ENCODE measurements around the gene CLDN6. TPM values are rescaled to one million over a fixed set of nuclear protein-coding genes. Genes with fewer than 3 reads are reported as not detected.

Gene CLDN6
- total RNA-seq, 1 experiment from 2014 or later, result 0.21 TPM

- no peak for DNase-seq (ENCODE audit: low spot score)
- no TSS peak for BruUV-seq (replicated peaks)
- Histone ChIP-seq H3K4me1 (ENCODE audit: insufficient read depth, low read length, poor library complexity, severe bottlenecking) (peaks cover 5% of the 10 kb centered on the region), H3K9me3 (ENCODE audit: low read depth, low read length, poor library complexity, severe bottlenecking) (no peaks in the 10 kb centered on the region), H3K4me3 (ENCODE audit: low read depth, low read length, poor library complexity, severe bottlenecking) (no peak overlapping the region), H3K27me3 (replicated peaks; ENCODE audit: insufficient read depth, low read depth, low read length, poor library complexity) (no peaks in the 10 kb centered on the region), H3K36me3 (ENCODE audit: insufficient read depth, low read length, poor library complexity, severe bottlenecking) (no peaks in the 10 kb centered on the region), H3K27ac (ENCODE audit: low read depth, low read length, poor library complexity, severe bottlenecking) (no peak overlapping the region)
- intact Hi-C loops (cut with micrococcal nuclease; ENCODE audit: unreplicated experiment), result loop anchor here (5.0 kb wide), 1 partner anchor 67 kb away; no protein-coding TSS in a partner anchor
- ChIA-PET CTCF (interaction anchor here (1.0 kb wide), 1 partner anchor 34 kb away, joined by 3 read pairs; no protein-coding TSS in a partner anchor), POLR2A (ENCODE audit: low non-redundant PET) (no interaction called here)
- no peak for TF ChIP-seq EZH2 (IDR thresholded peaks at IDR 0.05; ENCODE audit: borderline replicate concordance, low read depth, low read length, poor library complexity, severe bottlenecking)
- TF ChIP-seq, protein P1, sequence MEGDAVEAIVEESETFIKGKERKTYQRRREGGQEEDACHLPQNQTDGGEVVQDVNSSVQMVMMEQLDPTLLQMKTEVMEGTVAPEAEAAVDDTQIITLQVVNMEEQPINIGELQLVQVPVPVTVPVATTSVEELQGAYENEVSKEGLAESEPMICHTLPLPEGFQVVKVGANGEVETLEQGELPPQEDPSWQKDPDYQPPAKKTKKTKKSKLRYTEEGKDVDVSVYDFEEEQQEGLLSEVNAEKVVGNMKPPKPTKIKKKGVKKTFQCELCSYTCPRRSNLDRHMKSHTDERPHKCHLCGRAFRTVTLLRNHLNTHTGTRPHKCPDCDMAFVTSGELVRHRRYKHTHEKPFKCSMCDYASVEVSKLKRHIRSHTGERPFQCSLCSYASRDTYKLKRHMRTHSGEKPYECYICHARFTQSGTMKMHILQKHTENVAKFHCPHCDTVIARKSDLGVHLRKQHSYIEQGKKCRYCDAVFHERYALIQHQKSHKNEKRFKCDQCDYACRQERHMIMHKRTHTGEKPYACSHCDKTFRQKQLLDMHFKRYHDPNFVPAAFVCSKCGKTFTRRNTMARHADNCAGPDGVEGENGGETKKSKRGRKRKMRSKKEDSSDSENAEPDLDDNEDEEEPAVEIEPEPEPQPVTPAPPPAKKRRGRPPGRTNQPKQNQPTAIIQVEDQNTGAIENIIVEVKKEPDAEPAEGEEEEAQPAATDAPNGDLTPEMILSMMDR (conservative IDR thresholded peaks at IDR 0.05; ENCODE audit: low read depth, low read length), result no peak
Measured at GRCh38 chr16:3060339-3061127, 42.5 kb upstream of the CLDN6 start.

DNA sequence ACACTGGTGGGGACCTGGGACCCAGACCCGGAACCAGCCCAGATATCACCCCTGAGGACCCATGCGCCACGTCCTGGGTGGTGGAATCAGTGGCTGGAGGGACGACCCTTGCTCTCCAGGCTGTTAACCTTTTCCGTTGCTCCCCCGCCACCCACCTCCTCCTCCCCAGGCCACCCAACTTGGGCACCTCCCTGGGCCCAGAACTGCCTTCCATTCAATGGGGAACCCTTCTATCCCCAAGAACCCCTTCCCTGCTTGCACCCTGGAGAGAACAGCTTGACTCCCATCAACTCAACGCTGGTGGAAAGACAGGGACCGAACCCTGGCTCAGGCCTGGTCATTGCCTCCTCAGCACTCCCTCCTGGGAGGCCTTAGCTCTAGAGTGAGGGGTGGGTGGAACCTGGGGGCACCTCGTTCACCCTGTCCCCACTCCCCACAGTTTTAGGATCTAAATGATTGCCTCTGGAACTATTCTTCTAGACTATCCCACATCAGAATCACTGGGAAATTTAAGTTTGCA is 41.8 kb upstream of the CLDN6 start:
- Histone ChIP-seq H3K4me1 (ENCODE audit: insufficient read depth, low read length, poor library complexity, severe bottlenecking) (peaks cover 5% of the 10 kb centered on the region), H3K27me3 (replicated peaks; ENCODE audit: insufficient read depth, low read depth, low read length, poor library complexity) (no peaks in the 10 kb centered on the region), H3K4me3 (ENCODE audit: low read depth, low read length, poor library complexity, severe bottlenecking) (peak overlapping the region; percentile 93), H3K9me3 (ENCODE audit: low read depth, low read length, poor library complexity, severe bottlenecking) (no peaks in the 10 kb centered on the region), H3K36me3 (ENCODE audit: insufficient read depth, low read length, poor library complexity, severe bottlenecking) (no peaks in the 10 kb centered on the region), H3K27ac (ENCODE audit: low read depth, low read length, poor library complexity, severe bottlenecking) (peak overlapping the region; percentile 88)
- no peak for TF ChIP-seq EZH2 (IDR thresholded peaks at IDR 0.05; ENCODE audit: borderline replicate concordance, low read depth, low read length, poor library complexity, severe bottlenecking)
- TF ChIP-seq, protein P1 (conservative IDR thresholded peaks at IDR 0.05; ENCODE audit: low read depth, low read length), result no peak
- ChIA-PET POLR2A (ENCODE audit: low non-redundant PET) (no interaction called here), CTCF (interaction anchor here (1.0 kb wide), 1 partner anchor 33 kb away, joined by 3 read pairs; no protein-coding TSS in a partner anchor)
- no TSS peak for BruUV-seq (replicated peaks)
- DNase-seq (ENCODE audit: low spot score), result no peak
- intact Hi-C loops (cut with micrococcal nuclease; ENCODE audit: unreplicated experiment), result loop anchor here (5.0 to 10.0 kb wide), 2 partner anchors 68 to 95 kb away; no protein-coding TSS in a partner anchor

- ChIA-PET POLR2A (ENCODE audit: low non-redundant PET) (no interaction called here), CTCF (interaction anchor here (0.6 to 1.0 kb wide), 5 partner anchors 27 to 70 kb away, joined by 3 to 10 read pairs (median 5); partner anchors contain the start of genes HCFC1R1 and THOC6)
- Histone ChIP-seq H3K4me1 (ENCODE audit: insufficient read depth, low read length, poor library complexity, severe bottlenecking) (peaks cover 5% of the 10 kb centered on the region), H3K27ac (ENCODE audit: low read depth, low read length, poor library complexity, severe bottlenecking) (peak overlapping the region; percentile 88), H3K36me3 (ENCODE audit: insufficient read depth, low read length, poor library complexity, severe bottlenecking) (no peaks in the 10 kb centered on the region), H3K9me3 (ENCODE audit: low read depth, low read length, poor library complexity, severe bottlenecking) (no peaks in the 10 kb centered on the region), H3K4me3 (ENCODE audit: low read depth, low read length, poor library complexity, severe bottlenecking) (peak overlapping the region; percentile 93), H3K27me3 (replicated peaks; ENCODE audit: insufficient read depth, low read depth, low read length, poor library complexity) (no peaks in the 10 kb centered on the region)
- peak; percentile 87 for DNase-seq (ENCODE audit: low spot score)
- TF ChIP-seq, protein P1 (conservative IDR thresholded peaks at IDR 0.05; ENCODE audit: low read depth, low read length), result peak; percentile 69
- no peak for TF ChIP-seq EZH2 (IDR thresholded peaks at IDR 0.05; ENCODE audit: borderline replicate concordance, low read depth, low read length, poor library complexity, severe bottlenecking)
- BruUV-seq (replicated peaks), result no TSS peak
- intact Hi-C loops (cut with micrococcal nuclease; ENCODE audit: unreplicated experiment), result loop anchor here (10.0 kb wide), 1 partner anchor 96 kb away; no protein-coding TSS in a partner anchor
Measured at GRCh38 chr16:3059041-3059722, 41.2 kb upstream of the CLDN6 start.
